Suppressor macrophage treated with lipopolysaccharide for 4 hours (primary cell): ENCODE measurements around the gene KIF25.

Source experiments
- DNase-seq: peaks from one replicate; pipeline ENCODE4 v3.0.0-alpha.2; 2020

KIF25 gene

DNA sequence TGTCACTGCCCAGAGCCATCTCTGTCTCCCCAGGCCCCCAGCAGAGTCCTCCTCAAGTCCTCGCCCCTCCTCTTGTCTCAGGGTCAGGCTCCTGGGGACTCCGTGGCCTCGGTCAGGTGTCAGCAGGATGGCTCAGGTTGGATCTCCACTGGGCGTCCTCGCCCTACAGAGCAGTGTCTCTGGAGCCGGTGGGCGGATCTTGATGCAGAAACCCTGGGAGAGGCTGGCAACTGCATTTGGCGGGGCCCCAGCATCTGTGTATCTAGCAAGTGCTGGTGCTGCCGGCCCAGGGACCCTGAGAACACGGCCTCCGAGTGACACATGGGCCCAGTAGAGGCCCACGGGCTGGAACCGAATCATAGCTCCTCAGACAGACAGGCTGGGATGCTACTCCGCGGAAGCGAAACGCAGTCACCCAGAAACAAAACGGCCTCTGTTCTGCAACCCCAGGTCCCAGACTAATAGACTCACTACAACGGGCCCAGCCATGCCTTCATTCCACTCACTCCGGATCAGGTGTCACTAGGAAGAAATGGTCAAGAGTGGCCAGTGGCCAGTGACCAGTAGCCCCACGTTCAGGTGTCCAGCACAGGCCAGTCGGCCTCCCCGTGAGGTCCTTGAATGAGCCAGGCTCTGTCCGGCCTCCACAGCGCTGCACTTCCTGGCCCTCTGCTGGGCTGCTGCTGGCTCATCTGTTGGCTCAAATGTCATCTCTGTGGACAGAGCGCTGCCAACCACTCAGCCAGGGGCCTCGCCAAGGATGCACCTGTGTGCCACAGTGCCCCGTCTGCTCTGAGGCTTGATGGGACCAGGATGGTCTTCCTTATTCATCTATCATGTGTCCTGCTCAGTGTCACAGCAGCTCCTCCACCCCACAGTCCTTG lies 94.2 kb downstream of the KIF25 start:
- DNase-seq, result no peak

DNA sequence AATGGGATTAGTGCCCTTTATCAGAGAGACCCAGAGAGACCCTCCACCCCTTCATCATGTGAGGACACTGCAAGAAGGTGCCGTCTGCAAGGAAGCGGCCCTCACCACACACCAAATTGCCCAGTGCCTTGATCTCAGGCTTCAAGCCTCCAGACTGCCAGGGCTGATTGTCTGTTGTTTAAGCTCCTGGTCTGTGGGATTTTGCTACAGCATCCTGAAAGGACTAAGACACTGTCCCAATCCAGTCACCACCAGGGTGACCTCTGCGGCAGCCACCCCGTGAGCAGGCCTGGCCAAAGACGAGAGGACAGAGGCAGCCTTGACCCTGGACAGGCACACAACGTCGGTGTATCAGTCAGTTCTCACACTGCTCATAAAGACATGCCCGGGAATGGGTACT lies 95.1 kb downstream of the KIF25 start:
- DNase-seq, result no peak

DNA sequence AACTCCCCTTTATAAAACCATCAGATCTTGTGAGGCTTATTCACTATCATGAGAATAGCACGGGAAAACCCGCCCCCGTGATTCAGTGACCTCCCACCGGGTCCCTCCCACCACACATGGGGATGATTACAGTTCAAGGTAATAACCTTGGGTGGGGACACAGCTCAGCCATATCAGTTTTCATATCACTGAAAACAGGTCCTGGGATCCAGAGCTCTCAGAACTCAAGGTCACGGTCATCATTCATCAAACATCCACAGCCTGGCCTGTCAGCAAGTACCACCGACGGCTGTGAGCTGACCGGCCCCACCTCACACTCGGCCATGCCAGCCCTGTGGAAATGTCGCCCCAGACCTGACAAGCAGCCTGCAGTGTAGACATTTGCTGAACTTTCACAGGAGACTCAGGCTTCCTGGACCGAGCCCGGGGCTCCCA lies 95.6 kb downstream of the KIF25 start:
- no peak for DNase-seq

DNA sequence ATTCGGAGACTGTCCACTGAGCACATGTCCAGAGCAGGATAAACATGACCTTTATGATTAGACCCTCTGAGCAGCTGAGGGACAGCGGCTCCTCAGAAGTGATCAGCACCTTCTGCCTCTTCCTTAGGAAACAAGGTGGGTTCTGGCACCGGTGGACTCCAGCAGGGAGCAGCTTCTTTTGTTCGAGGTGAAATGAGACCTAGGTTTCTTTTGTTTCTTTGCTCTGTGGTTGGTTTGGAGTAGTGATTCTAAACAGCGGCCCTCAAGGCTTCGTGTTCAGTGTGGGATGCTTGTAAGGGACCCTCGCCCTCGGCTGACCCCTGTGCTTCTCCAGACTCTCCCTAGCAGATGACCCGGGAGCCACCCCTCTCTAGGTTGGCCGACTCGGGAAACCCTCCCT lies 96.2 kb downstream of the KIF25 start:
- DNase-seq, result no peak
